B cell (primary cell): ENCODE measurements around the gene DRD1. TPM values are rescaled to one million over a fixed set of nuclear protein-coding genes. Genes with fewer than 3 reads are reported as not detected.
"Not testable (repeated sequence)": the region's sequence is repeated elsewhere in the genome, so short reads cannot be mapped to it uniquely, and the experiment has no call there.

Experiments used
- ATAC-seq: fragments of 200-7000 bp; cut with Tn5 transposase; one replicate; pipeline ENCODE4 v1.10.0; 2021; ENCODE audit warnings: low read depth, mild to moderate bottlenecking, moderate number of reproducible peaks, moderate library complexity
- CTCF ChIA-PET: fragments of 350-600 bp; sonication (Branson Sonifier 250); formaldehyde crosslinking; loops from one replicate; lab custom pipeline; 2021; ENCODE audit warnings: antibody characterized with exemption, inconsistent platforms; lab: Charles Lee
- POLR2A ChIA-PET: fragments of 350-600 bp; sonication (Branson Sonifier 250); formaldehyde crosslinking; loops from one replicate; lab custom pipeline; 2021; ENCODE audit warnings: antibody characterized with exemption; lab: Charles Lee
- DNase-seq: peaks from one replicate; pipeline ENCODE4 v3.0.0; 2013
- H2AFZ ChIP-seq: 2 replicates; pipeline ENCODE4 v1.6.1; 2012; ENCODE audit warnings: mild to moderate bottlenecking, low read depth, low read length; ENCODE audit not compliant: insufficient read depth, poor library complexity, severe bottlenecking
- H3K27ac ChIP-seq, 2 donors: 1 replicate in 1 of 2; 2 replicates in 1 of 2; pipeline ENCODE4 v1.5.1; 2012 to 2013; ENCODE audit warnings: low read length in 2 of 2, mild to moderate bottlenecking in 2 of 2, moderate library complexity in 1 of 2
- H3K27me3 ChIP-seq, 4 experiments: fragments of 200-600 bp in 1 of 4; sonication (generic) in 1 of 4; replicated peaks in 1 of 4; 1 replicate in 2 of 4; 2 replicates in 2 of 4; pipeline versions ENCODE4 v1.6.1 to v1.7.0; 2013 to 2016; ENCODE audit warnings: low read length in 3 of 4, mild to moderate bottlenecking in 2 of 4, mixed read lengths in 1 of 4, moderate library complexity in 1 of 4; ENCODE audit not compliant: insufficient read depth in 4 of 4, control insufficient read depth in 3 of 4; ENCODE audit errors: control extremely low read depth in 1 of 4
- H3K36me3 ChIP-seq, 2 experiments: replicated peaks in 1 of 2; 1 replicate in 1 of 2; 2 replicates in 1 of 2; pipeline versions ENCODE4 v1.6.1 to v1.7.1; 2013; ENCODE audit warnings: low read length in 1 of 2; ENCODE audit not compliant: insufficient read depth in 2 of 2, control insufficient read depth in 1 of 2; ENCODE audit errors: control extremely low read depth in 1 of 2, extremely low read depth in 1 of 2
- H3K4me1 ChIP-seq, 2 donors: fragments of 200-600 bp in 1 of 2; sonication (generic) in 1 of 2; 1 replicate in 1 of 2; 2 replicates in 1 of 2; pipeline versions ENCODE4 v1.5.1 to v1.6.1; 2013 to 2017; ENCODE audit warnings: low read length in 2 of 2; ENCODE audit not compliant: control insufficient read depth in 2 of 2, insufficient read depth in 2 of 2
- H3K4me2 ChIP-seq: replicated peaks from 2 replicates; pipeline ENCODE3; 2012; ENCODE audit warnings: mild to moderate bottlenecking, low read depth, low read length; ENCODE audit not compliant: poor library complexity, severe bottlenecking
- H3K4me3 ChIP-seq, 5 experiments: fragments of 200-600 bp in 1 of 5; sonication (generic) in 1 of 5; 1 replicate in 3 of 5; 2 replicates in 2 of 5; pipeline versions ENCODE4 v1.5.1 to v1.7.0; 2011 to 2016; ENCODE audit warnings: low read length in 4 of 5, mild to moderate bottlenecking in 4 of 5, low read depth in 2 of 5, control low read depth in 1 of 5, moderate library complexity in 1 of 5; ENCODE audit not compliant: insufficient read depth in 1 of 5; ENCODE audit errors: control extremely low read depth in 1 of 5, extremely low read depth in 1 of 5
- H3K79me2 ChIP-seq: fragments of 200-600 bp; sonication (generic); one replicate; pipeline ENCODE4 v1.6.0; 2016; ENCODE audit warnings: low read length; ENCODE audit not compliant: control insufficient read depth, insufficient read depth
- H3K9ac ChIP-seq: fragments of 200-600 bp; sonication (generic); 2 replicates; pipeline ENCODE4 v1.6.1; 2017; ENCODE audit warnings: mild to moderate bottlenecking, low read length, moderate library complexity
- H3K9me3 ChIP-seq, 3 donors: one replicate each; pipeline versions ENCODE4 v1.6.1 to v1.7.1; 2013; ENCODE audit warnings: low read length in 2 of 3; ENCODE audit not compliant: control insufficient read depth in 2 of 3, insufficient read depth in 1 of 3; ENCODE audit errors: control extremely low read depth in 1 of 3
- H4K20me1 ChIP-seq: 2 replicates; pipeline ENCODE4 v1.6.0; 2012; ENCODE audit warnings: mild to moderate bottlenecking, low read length; ENCODE audit not compliant: insufficient read depth, control insufficient read depth, poor library complexity, severe bottlenecking
- H3K27ac Mint-ChIP-seq: one replicate; pipeline ENCODE4 v1.8.0; 2021; ENCODE audit warnings: mixed read lengths
- H3K27me3 Mint-ChIP-seq: one replicate; pipeline ENCODE4 v1.8.0; 2021; ENCODE audit warnings: mixed read lengths
- H3K4me1 Mint-ChIP-seq: one replicate; pipeline ENCODE4 v1.8.0; 2021; ENCODE audit warnings: mixed read lengths
- H3K4me3 Mint-ChIP-seq: one replicate; pipeline ENCODE4 v1.8.0; 2021; ENCODE audit warnings: mixed read lengths
- H3K9me3 Mint-ChIP-seq: one replicate; pipeline ENCODE4 v1.8.0; 2022; ENCODE audit warnings: mixed read lengths; ENCODE audit not compliant: insufficient read depth
- EZH2 ChIP-seq: IDR thresholded peaks from 2 replicates; pipeline ENCODE4 v1.6.1; 2012; ENCODE audit warnings: borderline replicate concordance, low read depth, mild to moderate bottlenecking, moderate library complexity, low read length; ENCODE audit not compliant: insufficient read depth, poor library complexity, severe bottlenecking
- WGBS: methylation state at CpG from one replicate; pipeline ENCODE4 v1.1.5; 2013; ENCODE audit warnings: missing lambda C conversion rate; ENCODE audit not compliant: insufficient coverage; 5-methylcytosine and 5-hydroxymethylcytosine counted together
- intact Hi-C: fragments of 100-400 bp; cut with micrococcal nuclease; formaldehyde crosslinking; loops from one replicate; pipeline ENCODE4 v1.10.0; 2022
- polyA plus RNA-seq: library from polyadenylated mRNA; depleted of rRNA; stranded (reverse); fragments of >200 nt; gene quantifications from 2 replicates; pipeline ENCODE4 v1.2.3, GENCODE V29; 2012
- total RNA-seq, 2 donors: library from RNA; stranded (reverse); fragments of 120-200 nt in 1 of 2; gene quantifications; 1 replicate in 1 of 2; 2 replicates in 1 of 2; pipeline versions ENCODE4 v1.2.3 to v1.2.4, GENCODE V29; 2013 to 2022
- TF ChIP-seq, protein P1 (sequence below): fragments of 200-600 bp; IDR thresholded peaks from one replicate; pipeline ENCODE4 v1.8.0; 2022; ENCODE audit warnings: antibody characterized with exemption, mild to moderate bottlenecking

DRD1 gene
- total and polyA plus RNA-seq, 2 donors (not counting 1 experiment from before 2014, with no cell fraction given), result not detected

GRCh38 chr5:175434800-175435199 lies 9.2 kb downstream of the DRD1 start:
- 75% methylated on average over 5 of the region's 6 CpGs for WGBS
- Histone ChIP-seq H3K27me3 (peaks cover 0 to 4% (median 0%) of the 10 kb centered on the region in 4 experiments), H3K79me2 (no peaks in the 10 kb centered on the region), H3K4me3 (no peak overlapping the region), H3K9me3 (peaks cover 0 to 4% (median 0%) of the 10 kb centered on the region in 3 donors), H2AFZ (no peak overlapping the region), H3K27ac (no peak overlapping the region), H3K4me2 (no peak overlapping the region), H4K20me1 (no peaks in the 10 kb centered on the region), H3K36me3 (no peaks in the 10 kb centered on the region), H3K9ac (no peak overlapping the region), H3K4me1 (no peaks in the 10 kb centered on the region)
- POLR2A ChIA-PET, result no interaction called here
- no peaks in the 10 kb centered on the region for H3K9me3 Mint-ChIP-seq
- DNase-seq (no peak), ATAC-seq (no peak)
- CTCF ChIA-PET, result no interaction called here
- TF ChIP-seq, protein P1, sequence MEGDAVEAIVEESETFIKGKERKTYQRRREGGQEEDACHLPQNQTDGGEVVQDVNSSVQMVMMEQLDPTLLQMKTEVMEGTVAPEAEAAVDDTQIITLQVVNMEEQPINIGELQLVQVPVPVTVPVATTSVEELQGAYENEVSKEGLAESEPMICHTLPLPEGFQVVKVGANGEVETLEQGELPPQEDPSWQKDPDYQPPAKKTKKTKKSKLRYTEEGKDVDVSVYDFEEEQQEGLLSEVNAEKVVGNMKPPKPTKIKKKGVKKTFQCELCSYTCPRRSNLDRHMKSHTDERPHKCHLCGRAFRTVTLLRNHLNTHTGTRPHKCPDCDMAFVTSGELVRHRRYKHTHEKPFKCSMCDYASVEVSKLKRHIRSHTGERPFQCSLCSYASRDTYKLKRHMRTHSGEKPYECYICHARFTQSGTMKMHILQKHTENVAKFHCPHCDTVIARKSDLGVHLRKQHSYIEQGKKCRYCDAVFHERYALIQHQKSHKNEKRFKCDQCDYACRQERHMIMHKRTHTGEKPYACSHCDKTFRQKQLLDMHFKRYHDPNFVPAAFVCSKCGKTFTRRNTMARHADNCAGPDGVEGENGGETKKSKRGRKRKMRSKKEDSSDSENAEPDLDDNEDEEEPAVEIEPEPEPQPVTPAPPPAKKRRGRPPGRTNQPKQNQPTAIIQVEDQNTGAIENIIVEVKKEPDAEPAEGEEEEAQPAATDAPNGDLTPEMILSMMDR, result no peak
- no peak for TF ChIP-seq EZH2
- intact Hi-C loops, result no loop called here
- H3K27me3 Mint-ChIP-seq, result peaks cover 20% of the 10 kb centered on the region
- H3K4me1 Mint-ChIP-seq, result no peaks in the 10 kb centered on the region
- H3K4me3 Mint-ChIP-seq, result no peak overlapping the region
- H3K27ac Mint-ChIP-seq, result no peak overlapping the region

GRCh38 chr5:175427762-175428161 lies 16.2 kb downstream of the DRD1 start:
- Mint-ChIP-seq H3K9me3 (peaks cover 2% of the 10 kb centered on the region), H3K27me3 (peaks cover 18% of the 10 kb centered on the region), H3K4me3 (no peak overlapping the region), H3K27ac (no peak overlapping the region), H3K4me1 (no peaks in the 10 kb centered on the region)
- ChIA-PET POLR2A (no interaction called here), CTCF (no interaction called here)
- Histone ChIP-seq H3K4me2 (no peak overlapping the region), H3K79me2 (no peaks in the 10 kb centered on the region), H3K27me3 (peaks cover 0 to under 1% (median 0%) of the 10 kb centered on the region in 4 experiments), H3K27ac (no peak overlapping the region), H3K9me3 (peaks cover 0 to 11% (median 0%) of the 10 kb centered on the region in 3 donors), H2AFZ (no peak overlapping the region), H3K4me3 (no peak overlapping the region), H3K36me3 (no peaks in the 10 kb centered on the region), H4K20me1 (no peaks in the 10 kb centered on the region), H3K9ac (no peak overlapping the region), H3K4me1 (no peaks in the 10 kb centered on the region)
- intact Hi-C loops, result no loop called here
- WGBS, result no CpG with 5 or more reads among the region's 2 CpGs
- ATAC-seq (no peak), DNase-seq (no peak)
- TF ChIP-seq, protein P1, result no peak
- TF ChIP-seq EZH2, result no peak

DNA sequence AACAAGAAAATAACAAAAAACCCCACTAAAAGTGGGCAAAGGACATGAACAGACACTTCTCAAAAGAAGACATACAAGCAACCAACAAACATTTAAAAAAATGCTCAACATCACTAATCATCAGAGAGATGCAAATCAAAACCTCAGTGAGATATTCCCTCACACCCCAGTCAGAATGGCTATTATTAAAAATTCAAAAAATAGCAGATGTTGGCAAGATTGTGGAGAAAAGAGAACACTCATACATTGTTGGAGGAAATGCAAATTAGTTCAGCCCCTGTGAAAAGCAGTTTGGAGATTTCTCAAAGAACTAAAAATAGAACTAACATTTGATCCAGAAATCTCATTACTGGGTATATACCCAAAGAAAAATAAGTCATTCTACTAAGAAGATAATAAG lies 19.4 kb downstream of the DRD1 start:
- H2AFZ ChIP-seq, H3K27me3 ChIP-seq, CTCF ChIA-PET, H4K20me1 ChIP-seq, H3K4me1 ChIP-seq, H3K4me1 Mint-ChIP-seq, H3K4me2 ChIP-seq, intact Hi-C loops, H3K27ac Mint-ChIP-seq, H3K79me2 ChIP-seq, H3K4me3 ChIP-seq, DNase-seq, ATAC-seq, H3K9ac ChIP-seq, H3K4me3 Mint-ChIP-seq, H3K36me3 ChIP-seq, H3K27ac ChIP-seq, POLR2A ChIA-PET, H3K9me3 ChIP-seq, H3K9me3 Mint-ChIP-seq: not testable (repeated sequence)
- H3K27me3 Mint-ChIP-seq, result peaks cover 34% of the 10 kb centered on the region
